Neural cell (in vitro differentiated cells): ENCODE data around the gene BRINP1. TPM values are rescaled to one million over a fixed set of nuclear protein-coding genes. Genes with fewer than 3 reads are reported as not detected.

Experiments used
- H2AFZ ChIP-seq: fragments of 200-600, 300-800 bp; sonication (generic), shearing (Covaris generic); 2 replicates; pipeline ENCODE4 v1.6.0; 2014; ENCODE audit warnings: low read depth, mild to moderate bottlenecking, antibody characterized with exemption, low read length, moderate library complexity
- H3F3A ChIP-seq: fragments of 200-600 bp; shearing (Covaris generic); 2 replicates; pipeline ENCODE4 v1.6.1; 2016; ENCODE audit warnings: mild to moderate bottlenecking, moderate library complexity, mixed read lengths, antibody characterized with exemption, low read length; ENCODE audit not compliant: insufficient read depth, poor library complexity, severe bottlenecking
- H3K27ac ChIP-seq: fragments of 200-600, 300-800 bp; sonication (generic), shearing (Covaris generic); 2 replicates; pipeline ENCODE4 v1.5.1; 2014; ENCODE audit warnings: mild to moderate bottlenecking, low read length, moderate library complexity
- H3K27me3 ChIP-seq: fragments of 300-800, 200-600 bp; sonication (generic), shearing (Covaris generic); 2 replicates; pipeline ENCODE4 v1.6.0; 2014; ENCODE audit warnings: mild to moderate bottlenecking, low read depth, low read length, moderate library complexity; ENCODE audit not compliant: insufficient read depth
- H3K36me3 ChIP-seq: fragments of 300-800, 200-600 bp; sonication (generic), shearing (Covaris generic); 2 replicates; pipeline ENCODE4 v1.5.1; 2014; ENCODE audit warnings: mild to moderate bottlenecking, antibody characterized with exemption, low read length, moderate library complexity; ENCODE audit not compliant: insufficient read depth
- H3K4me2 ChIP-seq: fragments of 300-800, 200-600 bp; sonication (generic), shearing (Covaris generic); 2 replicates; pipeline ENCODE4 v1.6.0; 2014; ENCODE audit warnings: mild to moderate bottlenecking, low read length
- H3K4me3 ChIP-seq: fragments of 300-800, 200-600 bp; sonication (generic), shearing (Covaris generic); 2 replicates; pipeline ENCODE4 v1.5.1; 2014; ENCODE audit warnings: mild to moderate bottlenecking, low read length, moderate library complexity
- H3K79me2 ChIP-seq: fragments of 200-600 bp; shearing (Covaris generic); replicated peaks from 2 replicates; pipeline ENCODE4 v1.6.0; 2014; ENCODE audit warnings: mild to moderate bottlenecking, low read length, moderate library complexity; ENCODE audit not compliant: insufficient read depth
- H3K9ac ChIP-seq: fragments of 300-800, 200-600 bp; sonication (generic), shearing (Covaris generic); 2 replicates; pipeline ENCODE4 v1.6.1; 2016; ENCODE audit warnings: mild to moderate bottlenecking, low read length, mixed read lengths
- H3K9me2 ChIP-seq: fragments of 200-600 bp; shearing (Covaris generic); 2 replicates; pipeline ENCODE4 v1.6.1; 2016; ENCODE audit warnings: mild to moderate bottlenecking, low read length, mixed read lengths; ENCODE audit not compliant: insufficient read depth
- H3K9me3 ChIP-seq: fragments of 200-600, 300-800 bp; sonication (generic), shearing (Covaris generic); 2 replicates; pipeline ENCODE4 v1.6.1; 2016; ENCODE audit warnings: mild to moderate bottlenecking, mixed run types, low read length, moderate library complexity, mixed read lengths
- H4K20me1 ChIP-seq: fragments of 200-600 bp; shearing (Covaris generic); 2 replicates; pipeline ENCODE4 v1.6.1; 2016; ENCODE audit warnings: mild to moderate bottlenecking, mixed run types; ENCODE audit not compliant: insufficient read depth
- CTCF ChIP-seq: fragments of 450-650 bp; IDR thresholded peaks from 2 replicates; pipeline ENCODE4 v1.5.1; 2014; ENCODE audit warnings: antibody characterized with exemption, mild to moderate bottlenecking, moderate library complexity; ENCODE audit not compliant: poor library complexity, severe bottlenecking
- EP300 ChIP-seq: fragments of 450-650 bp; conservative IDR thresholded peaks from 2 replicates; pipeline ENCODE4 v1.6.1; 2014; ENCODE audit warnings: antibody characterized with exemption, mild to moderate bottlenecking, moderate library complexity; ENCODE audit not compliant: poor library complexity, severe bottlenecking
- EZH2 ChIP-seq: fragments of 200-600, 300-800 bp; shearing (Covaris generic), sonication (generic); IDR thresholded peaks from 2 replicates; pipeline ENCODE4 v1.6.1; 2014; ENCODE audit warnings: antibody characterized with exemption, low read length, borderline replicate concordance, mild to moderate bottlenecking; ENCODE audit not compliant: insufficient read depth, poor library complexity, severe bottlenecking
- MXI1 ChIP-seq: fragments of 450-650 bp; conservative IDR thresholded peaks from 2 replicates; pipeline ENCODE4 v1.6.1; 2014; ENCODE audit warnings: antibody characterized with exemption, mild to moderate bottlenecking; ENCODE audit not compliant: poor library complexity, severe bottlenecking
- POLR2AphosphoS5 ChIP-seq: IDR thresholded peaks from 2 replicates; pipeline ENCODE4 v1.6.1; 2012
- RAD21 ChIP-seq: fragments of 450-650 bp; conservative IDR thresholded peaks from 2 replicates; pipeline ENCODE4 v1.6.1; 2014; ENCODE audit warnings: antibody characterized with exemption, mild to moderate bottlenecking, moderate library complexity
- REST ChIP-seq: IDR thresholded peaks from 2 replicates; pipeline ENCODE4 v1.6.1; 2012; ENCODE audit warnings: borderline replicate concordance
- SMC3 ChIP-seq: fragments of 450-650 bp; conservative IDR thresholded peaks from 2 replicates; pipeline ENCODE4 v1.6.1; 2014; ENCODE audit warnings: antibody characterized with exemption, mild to moderate bottlenecking, moderate library complexity; ENCODE audit not compliant: poor library complexity
- TAF1 ChIP-seq: IDR thresholded peaks from 2 replicates; pipeline ENCODE4 v1.6.1; 2012; ENCODE audit warnings: low read depth
- polyA plus RNA-seq: library from polyadenylated mRNA; depleted of rRNA; stranded (reverse); fragments of >200 nt; gene quantifications from 2 replicates; pipeline ENCODE4 v1.2.3, GENCODE V29; 2014

The BRINP1 gene
- polyA plus RNA-seq, 1 donor from 2014 or later = 15.6 TPM

- no peak overlapping the region for H3K4me3 ChIP-seq
- H4K20me1 ChIP-seq = no peaks in the 10 kb centered on the region
- no peak overlapping the region for H3K9ac ChIP-seq
- H2AFZ ChIP-seq = no peak overlapping the region
- no peaks in the 10 kb centered on the region for H3K79me2 ChIP-seq
- H3K36me3 ChIP-seq = no peaks in the 10 kb centered on the region
- no peaks in the 10 kb centered on the region for H3K27me3 ChIP-seq
- no peak overlapping the region for H3K27ac ChIP-seq
- H3K9me3 ChIP-seq = no peaks in the 10 kb centered on the region
- H3F3A ChIP-seq = no peaks in the 10 kb centered on the region
- no peak for TF ChIP-seq TAF1
- no peak for TF ChIP-seq EP300
- no peak for TF ChIP-seq REST
- no peak for TF ChIP-seq POLR2AphosphoS5
- no peak for TF ChIP-seq CTCF
- no peak overlapping the region for H3K4me2 ChIP-seq
- no peaks in the 10 kb centered on the region for H3K9me2 ChIP-seq
Observed at GRCh38 chr9:119264165-119264564, 105.1 kb downstream of the BRINP1 start.

- H3K36me3 ChIP-seq = no peaks in the 10 kb centered on the region
Observed at GRCh38 chr9:119257592-119257991, 111.6 kb downstream of the BRINP1 start.

GRCh38 chr9:119255116-119255515 is 114.1 kb downstream of the BRINP1 start:
- H3K9me3 ChIP-seq = no peaks in the 10 kb centered on the region

More at GRCh38 chr9:119257592-119257991, 111.6 kb downstream of the BRINP1 start:
- Histone ChIP-seq H3K9me2 (no peaks in the 10 kb centered on the region), H3F3A (no peaks in the 10 kb centered on the region), H3K27me3 (no peaks in the 10 kb centered on the region), H2AFZ (no peak overlapping the region), H3K4me2 (no peak overlapping the region), H3K9ac (no peak overlapping the region), H3K4me3 (no peak overlapping the region), H3K9me3 (no peaks in the 10 kb centered on the region), H3K27ac (no peak overlapping the region), H3K79me2 (no peaks in the 10 kb centered on the region), H4K20me1 (no peaks in the 10 kb centered on the region)
- no peak for TF ChIP-seq RAD21
- no peak for TF ChIP-seq MXI1
- no peak for TF ChIP-seq TAF1
- TF ChIP-seq EZH2 = no peak

More at GRCh38 chr9:119255116-119255515, 114.1 kb downstream of the BRINP1 start:
- Histone ChIP-seq H3K9me2 (no peaks in the 10 kb centered on the region), H3K36me3 (no peaks in the 10 kb centered on the region), H3K4me3 (no peak overlapping the region), H3F3A (no peaks in the 10 kb centered on the region), H2AFZ (no peak overlapping the region), H3K79me2 (no peaks in the 10 kb centered on the region), H3K27me3 (no peaks in the 10 kb centered on the region), H3K27ac (no peak overlapping the region), H4K20me1 (no peaks in the 10 kb centered on the region), H3K4me2 (no peak overlapping the region), H3K9ac (no peak overlapping the region)
- no peak for TF ChIP-seq POLR2AphosphoS5
- TF ChIP-seq SMC3 = no peak
- TF ChIP-seq RAD21 = no peak
- TF ChIP-seq EP300 = no peak
- TF ChIP-seq REST = no peak
- no peak for TF ChIP-seq TAF1
- TF ChIP-seq CTCF = no peak
- no peak for TF ChIP-seq EZH2
- TF ChIP-seq MXI1 = no peak
